Measurements from ENCODE around the gene CCR5.
"Not testable (repeated sequence)": the region's sequence is repeated elsewhere in the genome, so short reads cannot be mapped to it uniquely, and the experiment has no call there.

CCR5 gene

GRCh38 chr3:46399098-46399497, 28.4 kb downstream of the CCR5 start:
- no peak for DNase-seq (ENCODE audit: low spot score)
- no peak for TF ChIP-seq CTCF (IDR thresholded peaks at IDR 0.05; ENCODE audit: borderline replicate concordance, control extremely low read depth, extremely low read depth, insufficient read depth, missing control alignments)
- in situ Hi-C loops (cut with MboI; ENCODE audit: low sequenced_read_pairs, unreplicated experiment) = no loop called here

GRCh38 chr3:46399557-46399956, 28.8 kb downstream of the CCR5 start:
- TF ChIP-seq CTCF (IDR thresholded peaks at IDR 0.05; ENCODE audit: borderline replicate concordance, control extremely low read depth, extremely low read depth, insufficient read depth, missing control alignments) = no peak

GRCh38 chr3:46400000-46400734, 29.4 kb downstream of the CCR5 start:
- no peak for TF ChIP-seq CTCF (IDR thresholded peaks at IDR 0.05; ENCODE audit: borderline replicate concordance, control extremely low read depth, extremely low read depth, insufficient read depth, missing control alignments)
- in situ Hi-C loops (cut with MboI; ENCODE audit: low sequenced_read_pairs, unreplicated experiment) = no loop called here
- no peak for DNase-seq (ENCODE audit: low spot score)

More at GRCh38 chr3:46399557-46399956, 28.8 kb downstream of the CCR5 start:
- DNase-seq (ENCODE audit: low spot score) = no peak
- in situ Hi-C loops (cut with MboI; ENCODE audit: low sequenced_read_pairs, unreplicated experiment) = no loop called here

- DNase-seq (ENCODE audit: low spot score) = no peak
- no peak for TF ChIP-seq CTCF (IDR thresholded peaks at IDR 0.05; ENCODE audit: borderline replicate concordance, control extremely low read depth, extremely low read depth, insufficient read depth, missing control alignments)
- in situ Hi-C loops (cut with MboI; ENCODE audit: low sequenced_read_pairs, unreplicated experiment) = no loop called here
Observed at GRCh38 chr3:46400846-46401245, 30.1 kb downstream of the CCR5 start.

- no peak for TF ChIP-seq CTCF (IDR thresholded peaks at IDR 0.05; ENCODE audit: borderline replicate concordance, control extremely low read depth, extremely low read depth, insufficient read depth, missing control alignments)
- DNase-seq (ENCODE audit: low spot score) = no peak
- in situ Hi-C loops (cut with MboI; ENCODE audit: low sequenced_read_pairs, unreplicated experiment) = no loop called here
Observed at GRCh38 chr3:46401579-46401978, 30.8 kb downstream of the CCR5 start.

- DNase-seq (ENCODE audit: low spot score); in situ Hi-C loops (cut with MboI; ENCODE audit: low sequenced_read_pairs, unreplicated experiment): not testable (repeated sequence)
Observed at GRCh38 chr3:46402902-46403301, 32.2 kb downstream of the CCR5 start.

- in situ Hi-C loops (cut with MboI; ENCODE audit: low sequenced_read_pairs, unreplicated experiment) = no loop called here
- TF ChIP-seq CTCF (IDR thresholded peaks at IDR 0.05; ENCODE audit: borderline replicate concordance, control extremely low read depth, extremely low read depth, insufficient read depth, missing control alignments) = no peak
- no peak for DNase-seq (ENCODE audit: low spot score)
Observed at GRCh38 chr3:46405301-46406019, 34.7 kb downstream of the CCR5 start.
